HEK293 (cell line): ENCODE results near the gene OR13D1.
A peak's percentile ranks its signal among the peaks of the same experiment; 100 is the strongest.

Experiments
- CTCF ChIP-seq: fragments of 450-650 bp; formaldehyde crosslinking; IDR thresholded peaks from 2 replicates; pipeline ENCODE4 v1.5.1; 2016; ENCODE audit warnings: missing biosample characterization, missing genetic modification characterization
- MZF1 ChIP-seq: fragments of 450-650 bp; formaldehyde crosslinking; IDR thresholded peaks from 2 replicates; pipeline ENCODE4 v1.5.1; 2017; ENCODE audit warnings: missing biosample characterization, missing genetic modification characterization, borderline replicate concordance
- TF ChIP-seq, protein P1 (sequence below): sonication (generic); formaldehyde crosslinking; IDR thresholded peaks from 2 replicates; pipeline ENCODE4 v1.8.1; 2022; ENCODE audit warnings: mild to moderate bottlenecking, moderate library complexity, missing genetic modification reagents
- TF ChIP-seq, protein P2 (sequence below): fragments of 450-650 bp; formaldehyde crosslinking; IDR thresholded peaks from 2 replicates; pipeline ENCODE4 v1.5.1; 2016; ENCODE audit warnings: missing biosample characterization, missing genetic modification characterization

DNA sequence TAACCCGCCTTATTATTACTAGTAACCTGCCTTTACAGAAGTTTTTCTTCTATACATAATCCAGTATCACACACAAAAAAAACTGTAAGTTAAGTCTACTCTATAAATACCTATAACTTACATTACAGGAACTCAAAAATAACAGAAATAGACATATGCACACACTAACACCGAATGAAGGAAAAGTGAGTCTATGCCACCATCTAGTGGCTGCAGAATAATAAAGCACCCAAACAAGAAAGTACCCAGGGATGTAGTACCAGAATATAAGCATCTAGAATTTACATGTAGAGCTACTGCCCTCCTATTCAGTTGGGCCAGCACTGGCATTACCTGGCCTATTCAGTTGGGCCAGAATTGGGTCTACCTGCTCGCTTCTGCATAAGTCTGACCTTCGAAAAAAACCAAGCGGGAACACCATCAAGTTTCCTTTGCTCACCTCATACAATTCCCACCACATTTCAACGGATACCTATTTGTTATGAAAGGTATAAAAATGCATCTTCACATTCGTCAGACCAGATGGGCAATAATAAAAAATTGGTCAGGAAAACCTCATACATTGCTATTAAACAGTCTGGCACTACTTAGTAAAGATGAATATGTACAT lies 49.2 kb downstream of the OR13D1 start:
- TF ChIP-seq MZF1 (tag by site-specific recombination) (no peak), CTCF (tag by site-specific recombination) (peak; percentile 29; the same call in 1 of the 2 replicates)
- TF ChIP-seq, protein P1, sequence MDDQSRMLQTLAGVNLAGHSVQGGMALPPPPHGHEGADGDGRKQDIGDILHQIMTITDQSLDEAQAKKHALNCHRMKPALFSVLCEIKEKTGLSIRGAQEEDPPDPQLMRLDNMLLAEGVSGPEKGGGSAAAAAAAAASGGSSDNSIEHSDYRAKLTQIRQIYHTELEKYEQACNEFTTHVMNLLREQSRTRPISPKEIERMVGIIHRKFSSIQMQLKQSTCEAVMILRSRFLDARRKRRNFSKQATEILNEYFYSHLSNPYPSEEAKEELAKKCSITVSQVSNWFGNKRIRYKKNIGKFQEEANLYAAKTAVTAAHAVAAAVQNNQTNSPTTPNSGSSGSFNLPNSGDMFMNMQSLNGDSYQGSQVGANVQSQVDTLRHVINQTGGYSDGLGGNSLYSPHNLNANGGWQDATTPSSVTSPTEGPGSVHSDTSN, result no peak
- TF ChIP-seq, protein P2, sequence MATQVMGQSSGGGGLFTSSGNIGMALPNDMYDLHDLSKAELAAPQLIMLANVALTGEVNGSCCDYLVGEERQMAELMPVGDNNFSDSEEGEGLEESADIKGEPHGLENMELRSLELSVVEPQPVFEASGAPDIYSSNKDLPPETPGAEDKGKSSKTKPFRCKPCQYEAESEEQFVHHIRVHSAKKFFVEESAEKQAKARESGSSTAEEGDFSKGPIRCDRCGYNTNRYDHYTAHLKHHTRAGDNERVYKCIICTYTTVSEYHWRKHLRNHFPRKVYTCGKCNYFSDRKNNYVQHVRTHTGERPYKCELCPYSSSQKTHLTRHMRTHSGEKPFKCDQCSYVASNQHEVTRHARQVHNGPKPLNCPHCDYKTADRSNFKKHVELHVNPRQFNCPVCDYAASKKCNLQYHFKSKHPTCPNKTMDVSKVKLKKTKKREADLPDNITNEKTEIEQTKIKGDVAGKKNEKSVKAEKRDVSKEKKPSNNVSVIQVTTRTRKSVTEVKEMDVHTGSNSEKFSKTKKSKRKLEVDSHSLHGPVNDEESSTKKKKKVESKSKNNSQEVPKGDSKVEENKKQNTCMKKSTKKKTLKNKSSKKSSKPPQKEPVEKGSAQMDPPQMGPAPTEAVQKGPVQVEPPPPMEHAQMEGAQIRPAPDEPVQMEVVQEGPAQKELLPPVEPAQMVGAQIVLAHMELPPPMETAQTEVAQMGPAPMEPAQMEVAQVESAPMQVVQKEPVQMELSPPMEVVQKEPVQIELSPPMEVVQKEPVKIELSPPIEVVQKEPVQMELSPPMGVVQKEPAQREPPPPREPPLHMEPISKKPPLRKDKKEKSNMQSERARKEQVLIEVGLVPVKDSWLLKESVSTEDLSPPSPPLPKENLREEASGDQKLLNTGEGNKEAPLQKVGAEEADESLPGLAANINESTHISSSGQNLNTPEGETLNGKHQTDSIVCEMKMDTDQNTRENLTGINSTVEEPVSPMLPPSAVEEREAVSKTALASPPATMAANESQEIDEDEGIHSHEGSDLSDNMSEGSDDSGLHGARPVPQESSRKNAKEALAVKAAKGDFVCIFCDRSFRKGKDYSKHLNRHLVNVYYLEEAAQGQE (tag by site-specific recombination), result no peak
